HFF-Myc (cell line): ENCODE results near the gene PCDHB14.
"Not testable (repeated sequence)": the region's sequence is repeated elsewhere in the genome, so short reads cannot be mapped to it uniquely, and the experiment has no call there.

Experiments
- DNase-seq: peaks from one replicate; pipeline ENCODE4 v3.0.0-alpha.2; 2011; ENCODE audit warnings: low read depth; ENCODE audit errors: extremely low read depth
- H3K4me3 ChIP-seq: replicated peaks from 2 replicates; pipeline ENCODE4 v1.5.1; 2011; ENCODE audit warnings: low read depth, mild to moderate bottlenecking, control low read depth, low read length
- CTCF ChIP-seq: IDR thresholded peaks from 2 replicates; pipeline ENCODE4 v1.5.1; 2012; ENCODE audit warnings: mild to moderate bottlenecking, low read depth, low read length, control low read depth; ENCODE audit errors: missing control alignments

The PCDHB14 gene

GRCh38 chr5:141208478-141208877 is 14.7 kb upstream of the PCDHB14 start, which contains the start of gene PCDHB12:
TSS of gene PCDHB12 (plus strand) at chr5:141208719. CDS start at chr5:141208908, 189 bp downstream.
- no peak for DNase-seq
- no peak within 1 kb of the TSS for H3K4me3 ChIP-seq
- TF ChIP-seq CTCF = no peak

- not testable (repeated sequence) for H3K4me3 ChIP-seq, DNase-seq
Observed at GRCh38 chr5:141210281-141210680, 12.9 kb upstream of the PCDHB14 start.

- H3K4me3 ChIP-seq, DNase-seq: not testable (repeated sequence)
Observed at GRCh38 chr5:141210849-141211248, 12.3 kb upstream of the PCDHB14 start.

- not testable (repeated sequence) for DNase-seq
Observed at GRCh38 chr5:141213656-141214339, 9.3 kb upstream of the PCDHB14 start, which contains the start of gene PCDHB13. TSS of gene PCDHB13 (plus strand) at chr5:141213919. CDS start at chr5:141214124, 205 bp downstream.

GRCh38 chr5:141214583-141214982 is 8.6 kb upstream of the PCDHB14 start:
- H3K4me3 ChIP-seq, DNase-seq: not testable (repeated sequence)

More at GRCh38 chr5:141213656-141214339, 9.3 kb upstream of the PCDHB14 start, which contains the start of gene PCDHB13:
- H3K4me3 ChIP-seq = not testable (repeated sequence)

- H3K4me3 ChIP-seq, DNase-seq: not testable (repeated sequence)
Observed at GRCh38 chr5:141215504-141215903, 7.6 kb upstream of the PCDHB14 start.

- not testable (repeated sequence) for DNase-seq, H3K4me3 ChIP-seq
Observed at GRCh38 chr5:141216035-141216434, 7.1 kb upstream of the PCDHB14 start.

GRCh38 chr5:141224844-141225243 is 1.7 kb downstream of the PCDHB14 start:
- DNase-seq, H3K4me3 ChIP-seq: not testable (repeated sequence)

- not testable (repeated sequence) for H3K4me3 ChIP-seq, DNase-seq
Observed at GRCh38 chr5:141225421-141225820, 2.3 kb downstream of the PCDHB14 start.

GRCh38 chr5:141234109-141234667 is 11.0 kb downstream of the PCDHB14 start:
- no peak overlapping the region for H3K4me3 ChIP-seq
- no peak for DNase-seq
- TF ChIP-seq CTCF = peak; percentile 11

GRCh38 chr5:141235922-141236321 is 12.8 kb downstream of the PCDHB14 start:
- DNase-seq, H3K4me3 ChIP-seq: not testable (repeated sequence)
